T-helper 22 cell (primary cell): ENCODE results near the gene CLIC2.

Source experiments
- DNase-seq: peaks from one replicate; pipeline ENCODE4 v3.0.0-alpha.2; 2020; ENCODE audit warnings: low read depth

The CLIC2 gene

DNA sequence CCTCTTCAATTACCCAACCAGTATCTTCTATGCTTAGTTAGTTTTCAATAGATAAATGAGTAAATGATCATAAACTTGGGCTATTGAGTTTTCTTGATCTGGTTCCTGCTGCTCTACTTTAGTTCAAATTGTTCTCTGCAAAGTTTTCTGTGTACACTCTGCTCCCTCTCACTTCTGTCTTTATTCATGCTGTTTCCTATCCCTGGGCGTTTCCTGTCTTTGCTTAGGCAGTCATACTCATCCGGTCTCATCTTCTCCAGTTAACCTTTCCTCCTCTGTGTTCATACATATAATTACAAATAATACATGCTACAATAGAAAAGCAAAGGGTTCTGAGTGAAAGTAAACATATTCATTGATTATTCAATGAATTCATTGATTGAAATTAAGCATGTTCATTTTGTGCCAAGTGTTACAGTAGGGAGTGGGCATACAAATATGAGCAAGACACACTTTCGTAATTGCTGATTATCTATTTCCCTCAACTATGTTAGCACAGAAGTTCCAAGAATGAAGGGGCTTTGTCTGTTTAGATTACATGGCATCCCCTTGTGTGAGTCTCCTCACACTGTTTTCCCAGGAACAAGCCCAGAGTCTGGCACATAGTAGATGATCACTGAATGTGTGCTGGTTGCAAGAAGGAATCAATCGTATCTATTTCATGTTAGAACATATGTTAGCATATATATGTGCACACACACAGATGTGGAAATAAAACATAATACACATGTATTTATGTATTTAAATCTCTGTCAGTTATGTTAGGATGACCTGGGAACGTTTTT lies 71.3 kb downstream of the CLIC2 start:
- DNase-seq: no peak

GRCh38 chrX:155259752-155260151 lies 74.7 kb downstream of the CLIC2 start:
- no peak for DNase-seq

- no peak for DNase-seq
Measured at GRCh38 chrX:155251391-155251790, 83.0 kb downstream of the CLIC2 start.

DNA sequence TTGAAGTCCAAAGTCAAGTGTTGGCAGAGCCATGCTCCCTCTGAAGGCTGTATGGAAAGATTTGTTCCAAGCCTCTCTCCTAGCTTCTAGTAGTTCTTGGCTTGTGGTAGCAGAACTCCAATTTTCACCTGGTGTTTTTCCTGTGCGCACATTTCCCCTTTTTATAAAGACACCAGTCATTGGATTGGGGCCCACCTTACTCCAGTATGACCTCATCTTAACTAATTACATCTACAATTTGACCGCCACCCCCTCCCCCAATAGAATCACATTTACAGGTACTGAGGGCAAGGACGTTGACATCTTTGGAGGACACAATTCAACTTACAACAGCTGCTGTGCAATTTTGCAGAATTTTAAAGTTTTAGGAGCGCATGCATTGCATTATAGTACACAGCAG lies 86.9 kb downstream of the CLIC2 start:
- DNase-seq: no peak

DNA sequence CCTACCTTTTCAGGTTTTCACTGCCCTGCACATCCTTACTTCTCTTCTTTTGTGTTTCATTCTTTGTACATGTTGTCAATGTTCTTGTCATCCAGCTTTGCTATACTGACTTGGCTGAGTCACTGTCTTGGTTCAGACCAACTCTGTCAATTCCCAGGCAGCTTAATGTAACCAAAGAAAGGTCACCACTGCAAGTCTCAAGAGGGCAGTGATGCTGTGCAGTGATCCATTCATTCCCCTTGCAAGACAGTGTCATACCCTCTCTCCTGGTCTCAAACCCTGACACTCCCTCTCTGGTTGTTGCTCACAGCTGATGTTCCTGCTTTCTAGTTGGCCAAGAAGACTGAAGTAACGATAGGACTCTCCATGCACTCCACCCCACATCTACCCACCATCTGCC lies 87.7 kb downstream of the CLIC2 start:
- DNase-seq: no peak

- no peak for DNase-seq
Measured at GRCh38 chrX:155242300-155242699, 92.1 kb downstream of the CLIC2 start.

- no peak for DNase-seq
Measured at GRCh38 chrX:155237719-155238118, 96.7 kb downstream of the CLIC2 start.

DNA sequence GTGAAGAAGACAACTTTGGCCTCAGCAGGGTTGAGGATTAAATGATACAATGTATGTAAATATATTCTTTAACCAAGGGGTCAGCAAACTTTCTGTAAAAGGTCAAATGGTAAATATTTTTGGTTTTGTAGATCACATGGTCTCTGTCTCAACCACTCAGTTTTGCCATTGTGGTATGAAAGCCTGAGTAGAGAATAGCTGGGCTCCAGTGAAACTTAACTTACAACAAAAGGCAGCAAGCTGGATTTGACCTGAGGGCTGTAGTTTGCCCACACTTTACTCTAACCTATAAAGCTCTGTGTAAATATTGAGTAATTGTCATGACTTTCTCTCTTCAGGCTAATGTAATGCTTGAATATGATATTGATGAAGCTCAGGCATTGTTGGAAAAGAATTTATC lies 98.5 kb downstream of the CLIC2 start:
- DNase-seq: no peak

DNA sequence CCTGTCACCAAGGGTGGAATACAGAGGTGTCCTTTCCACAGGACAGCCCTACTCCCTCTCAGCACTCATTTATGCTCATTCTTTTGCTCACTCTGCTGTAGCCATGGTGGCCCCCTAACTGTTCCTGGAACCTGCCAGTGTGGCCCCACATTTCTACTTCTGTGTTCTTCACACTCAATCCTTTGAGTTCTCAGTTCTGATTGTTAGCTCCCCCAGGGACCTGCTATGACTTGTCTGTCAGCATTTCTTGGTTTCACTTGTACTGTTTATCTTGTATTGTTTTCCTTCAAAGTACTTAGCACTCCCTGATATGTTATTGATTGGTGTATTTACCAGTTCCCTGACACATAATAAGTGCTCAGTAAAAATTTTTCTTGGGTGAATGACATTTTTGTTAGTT lies 103.3 kb downstream of the CLIC2 start:
- DNase-seq: no peak
